GM21737 (cell line): Measurements from ENCODE around the gene LNX2.

Experiments used
- ATAC-seq: cut with Tn5 transposase; IDR thresholded peaks from one replicate; pipeline ENCODE4 v1.9.1; 2021; ENCODE audit warnings: mild to moderate bottlenecking, moderate library complexity; ENCODE audit not compliant: unreplicated experiment

LNX2 gene

DNA sequence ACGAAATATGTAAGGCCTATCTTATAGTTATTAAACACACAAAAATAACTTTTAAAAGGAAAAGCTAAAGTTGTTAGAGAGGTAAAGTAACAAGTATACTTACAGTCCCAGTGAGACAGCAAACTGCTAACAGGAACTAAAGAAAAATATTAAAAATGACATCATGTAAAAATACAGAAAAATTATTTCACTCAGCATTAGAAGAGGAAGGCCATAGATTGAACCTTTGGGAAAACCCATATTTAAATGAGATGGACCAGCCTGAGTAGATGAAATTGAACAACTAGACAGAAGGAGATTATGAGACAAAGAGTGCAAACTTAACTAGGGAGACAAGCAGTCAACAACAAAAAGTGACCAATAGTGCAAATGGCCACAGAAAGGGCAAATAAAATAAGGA lies 49.4 kb downstream of the LNX2 start:
- ATAC-seq: no peak

DNA sequence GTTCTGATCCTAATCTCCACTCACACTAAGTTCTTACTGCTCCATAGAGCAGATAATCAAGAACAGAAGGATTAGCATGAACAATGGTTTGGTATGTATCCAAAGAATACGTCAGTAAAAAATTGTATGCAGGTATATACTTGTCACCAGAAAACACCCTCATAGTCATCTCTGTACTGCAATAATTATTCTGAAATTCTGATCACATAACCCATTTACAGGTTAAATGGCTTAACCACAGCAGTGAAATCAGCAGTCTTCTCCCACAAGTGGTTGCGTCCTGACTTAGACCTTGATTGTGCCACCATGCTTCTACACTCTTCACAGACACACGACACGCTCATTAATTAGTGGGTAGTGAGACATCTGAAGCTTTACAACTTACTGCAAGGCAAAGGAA lies 50.9 kb downstream of the LNX2 start:
- no peak for ATAC-seq

- ATAC-seq: no peak
Measured at GRCh38 chr13:27565818-27566217, 54.5 kb downstream of the LNX2 start.

DNA sequence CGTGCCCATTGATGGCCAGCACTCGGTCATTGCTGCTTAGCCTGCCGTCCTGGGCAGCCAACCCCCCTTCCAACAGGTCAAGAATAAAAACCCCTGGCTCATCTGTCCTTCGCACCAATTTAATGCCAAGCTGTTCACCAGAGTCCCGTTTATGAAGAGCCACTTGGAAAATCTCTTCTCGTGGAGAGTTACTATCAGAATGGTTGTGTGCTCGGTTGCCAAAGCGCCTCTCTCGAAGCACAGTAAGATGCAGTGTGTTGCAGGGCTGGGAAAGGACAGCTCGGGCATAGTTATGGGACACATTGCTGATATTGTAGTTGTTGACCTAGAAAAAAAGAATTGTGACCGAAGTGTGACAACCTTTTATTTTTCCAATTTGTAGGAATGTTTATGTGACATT lies 57.9 kb downstream of the LNX2 start:
- ATAC-seq: no peak

- ATAC-seq: no peak
Measured at GRCh38 chr13:27559719-27560118, 60.6 kb downstream of the LNX2 start.

DNA sequence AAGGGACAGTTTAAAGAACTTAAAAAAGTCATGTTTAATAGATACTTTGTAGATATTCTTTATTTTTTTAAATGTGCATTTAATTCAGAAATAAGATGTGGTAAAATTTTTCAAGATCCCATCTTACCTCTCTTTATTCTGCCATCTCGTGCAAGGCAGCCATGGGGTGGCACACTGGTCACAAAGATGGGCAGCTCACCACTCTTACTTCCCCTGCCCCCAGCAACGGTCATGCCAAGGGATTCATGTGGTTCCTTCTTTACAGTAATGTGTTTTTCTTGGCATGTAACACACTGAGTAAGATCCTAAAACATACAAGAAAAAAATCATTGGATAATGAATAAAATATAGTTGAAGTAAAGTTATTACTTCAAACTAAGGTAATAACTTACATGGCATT lies 64.2 kb downstream of the LNX2 start:
- ATAC-seq: no peak

DNA sequence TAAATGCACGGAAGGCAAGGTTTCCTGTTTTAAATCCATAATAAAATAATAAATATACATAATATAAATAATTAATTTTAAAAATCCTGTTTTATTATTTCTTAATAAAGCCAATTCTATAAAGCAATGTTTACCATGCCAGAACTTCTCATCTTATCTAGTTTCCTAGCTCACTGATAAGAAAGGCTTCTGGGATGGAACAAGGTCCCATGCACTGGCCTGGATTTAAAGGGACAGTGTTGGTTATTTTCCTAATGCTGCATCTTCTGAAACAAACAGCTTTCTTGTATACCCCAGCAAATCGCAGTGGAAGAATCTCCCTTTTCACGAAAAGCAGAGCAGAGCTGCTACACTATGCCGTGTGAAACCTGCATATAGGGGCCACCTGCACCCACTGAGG lies 68.8 kb downstream of the LNX2 start:
- ATAC-seq: no peak

DNA sequence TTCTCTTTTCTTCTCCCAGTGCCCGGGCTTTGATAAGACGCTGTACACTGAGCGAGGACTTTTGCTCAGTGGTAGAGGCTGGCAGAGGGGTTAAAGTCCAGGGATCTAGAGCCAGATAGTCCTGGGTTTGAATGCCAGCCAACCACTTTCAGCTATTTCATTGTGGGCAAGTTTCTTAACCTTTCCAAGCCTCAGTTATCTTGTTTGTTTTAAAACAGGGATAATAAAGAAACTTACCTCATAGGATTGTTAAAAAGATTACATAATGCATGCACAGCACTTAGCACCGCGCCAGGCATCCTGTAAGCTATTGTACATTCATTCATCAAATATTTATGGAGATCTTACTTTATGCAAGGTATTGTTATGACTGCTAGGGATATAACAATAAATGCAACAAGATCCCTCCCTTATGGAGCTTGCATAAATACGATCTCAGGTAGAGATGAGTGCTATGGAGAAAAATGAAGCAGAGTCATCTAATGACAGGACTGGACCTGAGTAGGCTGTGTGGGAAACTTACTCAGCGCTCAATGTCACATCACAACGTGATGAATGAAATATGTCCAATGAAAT lies 70.8 kb downstream of the LNX2 start:
- no peak for ATAC-seq

- no peak for ATAC-seq
Measured at GRCh38 chr13:27542220-27542619, 78.1 kb downstream of the LNX2 start.

DNA sequence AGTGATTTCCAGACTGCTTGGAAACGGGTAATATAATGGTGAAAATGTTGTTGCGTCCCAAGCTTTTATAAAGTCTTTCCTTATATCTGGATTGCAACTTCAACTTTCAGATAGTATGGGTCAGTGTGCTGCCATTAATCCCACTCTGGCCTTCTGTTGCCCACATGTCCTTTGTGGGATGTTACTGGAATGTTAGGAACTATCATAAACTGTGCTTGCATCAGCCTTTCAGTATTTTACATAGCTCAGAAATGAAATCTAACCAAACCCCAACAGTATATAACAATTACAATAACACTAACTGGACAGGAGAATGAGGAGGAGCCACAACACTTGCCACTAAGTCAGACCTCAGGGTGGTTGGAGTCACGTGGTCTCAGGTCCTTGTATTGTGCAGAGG lies 78.9 kb downstream of the LNX2 start:
- ATAC-seq: no peak

- no peak for ATAC-seq
Measured at GRCh38 chr13:27536361-27537101, 83.8 kb downstream of the LNX2 start.

DNA sequence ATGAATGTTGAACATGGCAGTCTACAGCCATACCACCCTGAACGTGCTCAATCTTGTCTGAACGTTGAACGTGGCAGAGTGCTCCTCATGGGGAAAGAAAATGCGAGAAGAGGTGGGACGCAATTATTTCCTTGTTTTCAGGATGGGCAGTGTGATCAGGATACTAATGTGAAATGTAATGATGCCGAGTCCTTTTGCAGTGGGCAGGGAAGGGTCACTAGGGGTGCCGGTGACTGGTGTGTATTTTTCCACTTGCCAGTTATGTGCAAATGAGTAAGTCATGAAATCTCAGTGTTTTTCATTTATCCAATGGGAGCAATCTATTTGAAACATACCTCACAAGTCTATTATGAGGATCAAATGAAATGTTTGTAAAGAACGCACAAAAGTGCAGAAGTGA lies 84.8 kb downstream of the LNX2 start:
- no peak for ATAC-seq

- no peak for ATAC-seq
Measured at GRCh38 chr13:27534981-27535380, 85.3 kb downstream of the LNX2 start.

DNA sequence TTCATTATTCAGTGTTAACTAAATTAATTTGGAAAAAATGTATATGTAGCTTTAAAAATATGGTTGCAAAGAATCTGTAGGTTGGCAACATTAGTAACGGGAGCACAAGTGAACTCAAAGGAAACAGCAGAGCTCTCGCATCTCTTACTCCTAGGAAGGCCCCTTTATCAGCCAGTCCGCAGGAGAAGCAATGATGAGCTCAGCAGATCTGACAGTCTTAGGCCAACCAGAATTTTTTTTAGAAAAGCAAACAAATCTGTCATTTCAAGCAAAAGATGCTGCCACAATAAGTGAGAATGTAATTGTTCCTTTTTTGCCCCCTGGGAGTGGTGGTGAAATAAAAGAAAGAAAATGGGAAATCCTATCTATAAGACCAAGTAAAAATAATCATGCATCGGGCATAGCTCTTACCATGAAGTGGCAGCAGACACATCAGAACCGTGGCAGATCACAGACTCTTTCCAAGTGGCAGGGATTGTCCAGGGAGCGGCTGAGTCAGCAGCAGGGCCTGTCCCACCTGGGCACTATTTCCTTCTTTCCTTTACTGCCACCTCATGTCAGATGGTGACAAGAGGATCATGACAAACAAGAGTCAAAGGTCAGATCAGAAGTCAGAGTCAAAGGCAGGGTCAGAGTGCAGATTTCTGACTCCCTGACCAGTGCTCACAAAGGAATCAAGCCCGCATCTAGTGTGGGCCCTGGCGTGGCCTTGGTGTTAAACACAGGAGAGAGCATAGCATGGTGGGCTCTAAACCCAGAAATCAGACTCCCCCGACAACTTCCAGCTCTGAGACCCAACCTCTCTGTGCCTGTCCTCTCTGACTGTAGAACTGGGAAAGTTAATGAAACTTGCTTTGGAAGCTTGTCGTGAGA lies 86.0 kb downstream of the LNX2 start:
- ATAC-seq: no peak

DNA sequence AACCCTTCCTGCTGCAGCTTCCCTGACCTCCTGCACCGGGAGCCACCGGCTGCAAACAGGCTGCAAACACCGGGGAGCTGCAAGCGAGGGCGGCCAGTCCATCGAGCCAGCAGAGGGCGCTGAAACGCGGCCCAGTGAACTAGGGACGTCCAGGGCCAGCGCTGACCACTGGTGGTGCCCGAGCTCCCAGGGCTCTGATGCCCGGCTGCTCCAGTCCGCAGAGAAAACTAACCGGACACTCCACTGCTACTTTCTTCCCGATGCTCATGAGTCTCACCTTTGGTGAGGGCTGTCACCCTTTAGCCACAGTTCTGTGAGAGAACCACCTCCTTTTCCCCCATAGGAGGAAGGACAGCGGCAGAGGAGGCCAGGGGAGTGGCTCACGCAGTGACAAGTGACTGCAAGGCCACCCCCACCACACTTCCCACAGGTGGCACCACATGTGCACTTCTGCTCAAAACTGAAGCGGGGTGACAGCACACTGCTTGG lies 87.1 kb downstream of the LNX2 start:
- ATAC-seq: no peak

DNA sequence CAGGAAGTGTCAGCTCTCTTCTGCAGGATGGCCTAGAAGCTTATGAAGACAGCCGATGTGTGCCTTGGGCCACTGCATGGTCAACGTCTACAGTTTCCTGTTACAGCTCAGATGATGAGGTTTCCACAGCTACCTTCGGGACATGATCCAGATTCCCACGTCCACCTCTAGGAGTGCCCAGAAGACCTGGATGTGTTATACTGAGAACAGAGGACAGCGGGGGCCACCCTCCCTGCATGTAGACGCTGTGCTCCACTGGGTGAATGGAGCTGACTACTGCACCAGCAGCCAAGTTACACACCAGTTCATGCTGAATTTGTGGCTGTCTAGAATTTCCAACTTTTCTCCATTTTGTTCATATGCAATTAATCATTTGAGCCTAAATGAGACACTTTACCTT lies 91.4 kb downstream of the LNX2 start:
- no peak for ATAC-seq

DNA sequence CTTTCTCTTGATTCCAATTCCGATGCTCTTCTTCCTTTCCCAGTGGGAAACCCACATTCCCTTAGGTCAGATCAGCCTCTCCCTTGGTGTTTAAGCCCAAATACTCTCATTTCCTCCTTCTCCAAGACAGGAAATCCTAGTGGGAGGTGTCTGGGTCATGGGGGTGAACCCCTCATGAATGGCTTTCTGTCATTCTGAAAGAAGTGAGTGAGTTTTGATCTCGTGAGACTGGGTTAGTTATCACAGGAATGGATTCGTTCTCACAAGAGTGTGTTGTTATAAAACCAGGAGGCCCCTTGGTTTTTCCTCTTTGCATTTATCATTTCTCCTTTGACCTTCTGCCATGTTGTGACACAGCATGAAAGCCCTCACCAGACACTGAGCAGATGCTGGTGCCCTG lies 93.8 kb downstream of the LNX2 start:
- no peak for ATAC-seq

GRCh38 chr13:27524981-27525975 lies 95.1 kb downstream of the LNX2 start:
- no peak for ATAC-seq

DNA sequence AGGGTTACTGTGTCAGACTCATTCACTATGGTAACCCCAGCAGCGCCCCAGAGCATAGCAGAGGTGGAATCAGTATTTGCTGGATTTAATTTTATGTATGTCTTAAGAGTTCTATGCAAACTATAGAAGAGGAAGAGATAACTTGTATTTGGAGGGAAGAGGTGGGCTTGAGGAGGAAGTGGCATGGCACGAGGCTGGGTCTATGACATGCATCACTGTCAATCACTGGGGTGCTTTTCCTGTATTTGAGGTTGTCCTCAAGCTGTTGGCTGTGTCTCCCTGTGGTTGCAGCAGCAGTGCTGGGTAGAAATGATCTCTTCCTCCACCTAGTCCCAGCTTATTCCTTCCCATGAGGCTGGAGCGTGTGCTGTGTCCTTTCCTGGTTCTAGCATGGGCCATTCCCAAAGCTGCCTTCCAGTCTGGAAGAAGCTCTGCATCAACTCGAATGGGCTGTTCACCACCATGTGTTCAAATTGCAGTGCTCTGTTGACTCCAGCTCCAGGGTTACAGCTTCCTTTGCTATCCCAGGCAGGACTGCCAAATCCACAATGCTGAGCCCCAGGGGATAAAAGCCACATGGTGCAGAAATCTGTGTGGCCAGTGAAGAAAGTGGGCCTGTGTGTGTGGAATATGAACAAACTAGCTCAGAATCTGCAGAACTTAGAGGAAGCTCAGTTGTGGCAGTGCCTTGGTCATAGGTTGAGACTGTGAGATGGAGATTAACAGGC lies 96.8 kb downstream of the LNX2 start:
- ATAC-seq: no peak

GRCh38 chr13:27522847-27523246 lies 97.5 kb downstream of the LNX2 start:
- ATAC-seq: no peak
